Aorta (tissue), 5 donors: ENCODE results near the gene GP9. TPM values are rescaled to one million over a fixed set of nuclear protein-coding genes. Genes with fewer than 3 reads are reported as not detected.
A peak's percentile ranks its signal among the peaks of the same experiment; 100 is the strongest.
"Not testable (repeated sequence)": the region's sequence is repeated elsewhere in the genome, so short reads cannot be mapped to it uniquely, and the experiment has no call there.

Experiments used
- ATAC-seq: fragments of 200-7000 bp; cut with Tn5 transposase; one replicate; pipeline ENCODE4 v1.9.1; 2022; ENCODE audit warnings: moderate library complexity; ENCODE audit not compliant: low FRiP score
- DNase-seq, 2 donors: peaks; one replicate each; pipeline ENCODE4 v3.0.0-alpha.2; 2020
- H3K27ac ChIP-seq, 2 donors: one replicate each; pipeline ENCODE4 v1.5.1; 2013; ENCODE audit warnings: low read length in 2 of 2, mild to moderate bottlenecking in 2 of 2, moderate library complexity in 2 of 2, control low read depth in 1 of 2, inconsistent platforms in 1 of 2, low read depth in 1 of 2
- H3K27me3 ChIP-seq, 2 donors: one replicate each; pipeline ENCODE4 v1.6.1; 2013; ENCODE audit warnings: control low read depth in 1 of 2, low read length in 1 of 2, mild to moderate bottlenecking in 1 of 2, moderate library complexity in 1 of 2; ENCODE audit not compliant: insufficient read depth in 2 of 2, control insufficient read depth in 1 of 2
- H3K36me3 ChIP-seq, 2 donors: one replicate each; pipeline ENCODE4 v1.6.1; 2013; ENCODE audit warnings: control low read depth in 1 of 2, low read length in 1 of 2, mild to moderate bottlenecking in 1 of 2; ENCODE audit not compliant: insufficient read depth in 2 of 2, control insufficient read depth in 1 of 2
- H3K4me1 ChIP-seq, 2 donors: one replicate each; pipeline ENCODE4 v1.6.1; 2013; ENCODE audit warnings: low read length in 2 of 2, control low read depth in 1 of 2, mild to moderate bottlenecking in 1 of 2, moderate library complexity in 1 of 2; ENCODE audit not compliant: insufficient read depth in 2 of 2, control insufficient read depth in 1 of 2
- H3K4me3 ChIP-seq, 2 donors: one replicate each; pipeline ENCODE4 v1.5.1; 2013; ENCODE audit warnings: low read length in 2 of 2, control low read depth in 1 of 2, mild to moderate bottlenecking in 1 of 2
- H3K9me3 ChIP-seq: one replicate; pipeline ENCODE4 v1.6.1; 2013; ENCODE audit warnings: mild to moderate bottlenecking, low read length; ENCODE audit not compliant: control insufficient read depth
- WGBS, 2 donors: extraction: QIAGEN DNeasy Blood & Tissue Kit; methylation state at CpG; one replicate each; pipeline ENCODE4 v1.1.7; 2013; 5-methylcytosine and 5-hydroxymethylcytosine counted together
- intact Hi-C, 2 donors: fragments of 100-400 bp; cut with DNase I; formaldehyde crosslinking; loops; one replicate each; pipeline versions ENCODE4 v1.14.2 to v1.15.0; 2022
- polyA plus RNA-seq, 2 donors: library from polyadenylated mRNA; stranded (reverse); fragments of 200-250 nt; gene quantifications; one replicate each; pipeline ENCODE4 v1.2.3, GENCODE V29; 2013
- total RNA-seq, 2 donors: library from RNA; stranded (reverse); fragmentation: NEBNext Ultra II Directional; extraction: Animal tissue kit (Norgen Biotek cat#: 25700); gene quantifications; one replicate each; pipeline ENCODE4 v1.2.1, GENCODE V29; 2021
- donor health status: healthy with polysubstance abuse.
- donor health status: Bipolar disorder and iron deficiency.
- donor health status: DM: no; HTN: no; CAD: no.
- donor health status: DM: no; HTN: no; CAD: no.
- donor health status: DM: yes; HTN: yes; CAD: no.

Gene GP9
- total and polyA plus RNA-seq, 4 donors, result not detected

DNA sequence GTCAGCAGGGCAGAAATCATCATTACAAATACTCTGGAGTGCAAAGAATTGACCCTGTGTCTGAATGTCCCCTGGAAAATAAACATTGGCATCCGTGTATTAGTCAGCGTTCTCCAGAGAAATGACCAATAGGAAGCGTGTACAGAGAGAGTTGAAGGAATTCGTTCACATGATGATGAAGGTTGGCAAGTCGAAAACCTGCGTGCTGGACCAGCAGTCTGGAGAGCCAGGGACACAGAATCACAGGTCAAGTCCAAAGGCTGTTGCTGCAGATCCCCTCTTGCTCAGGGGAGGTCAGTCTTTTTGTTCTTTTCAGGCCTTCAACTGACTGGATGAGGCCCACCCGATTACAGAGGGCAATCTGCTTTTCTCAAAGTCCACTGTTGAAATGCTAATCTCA, 16.6 kb downstream of the GP9 start:
- Histone ChIP-seq H3K4me1 (no peaks in the 10 kb centered on the region), H3K9me3 (no peaks in the 10 kb centered on the region), H3K27ac (peak overlapping the region in 1 of 2 donors; percentile 3), H3K36me3 (no peaks in the 10 kb centered on the region), H3K27me3 (no peaks in the 10 kb centered on the region), H3K4me3 (no peak overlapping the region)
- no peak for ATAC-seq
- intact Hi-C loops, result no loop called here
- peak in 1 of 2 donors; percentile 24 for DNase-seq
- 39 to 45% methylated on average over 7 of the region's 7 CpGs for WGBS, 2 donors

DNA sequence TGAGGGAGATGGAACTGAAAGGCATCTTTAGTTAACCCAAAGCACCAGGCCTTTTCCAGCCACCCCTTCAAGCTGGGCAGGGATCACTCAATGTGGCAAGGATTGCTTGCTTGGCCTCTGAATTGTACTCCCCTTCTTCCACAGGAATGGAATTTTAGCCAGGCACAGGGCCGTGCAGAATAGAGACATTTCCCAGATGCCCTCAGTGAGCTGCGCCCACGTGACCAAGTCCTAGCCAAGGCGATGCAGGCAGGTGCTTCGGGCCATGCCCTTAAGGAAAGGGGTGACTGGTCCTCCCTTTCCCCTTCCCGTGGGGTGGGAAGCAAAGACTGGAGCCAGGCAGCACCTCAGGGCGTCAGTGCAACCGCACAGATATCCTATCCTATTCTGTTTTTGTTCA, 17.9 kb downstream of the GP9 start:
- intact Hi-C loops, result no loop called here
- DNase-seq (peak in 1 of 2 donors; percentile 29), ATAC-seq (no peak)
- Histone ChIP-seq H3K4me3 (no peak overlapping the region), H3K27ac (no peak overlapping the region), H3K27me3 (no peaks in the 10 kb centered on the region), H3K4me1 (no peaks in the 10 kb centered on the region), H3K9me3 (no peaks in the 10 kb centered on the region), H3K36me3 (no peaks in the 10 kb centered on the region)
- WGBS, 2 donors, result 53 to 71% methylated on average over 8 of the region's 8 CpGs

DNA sequence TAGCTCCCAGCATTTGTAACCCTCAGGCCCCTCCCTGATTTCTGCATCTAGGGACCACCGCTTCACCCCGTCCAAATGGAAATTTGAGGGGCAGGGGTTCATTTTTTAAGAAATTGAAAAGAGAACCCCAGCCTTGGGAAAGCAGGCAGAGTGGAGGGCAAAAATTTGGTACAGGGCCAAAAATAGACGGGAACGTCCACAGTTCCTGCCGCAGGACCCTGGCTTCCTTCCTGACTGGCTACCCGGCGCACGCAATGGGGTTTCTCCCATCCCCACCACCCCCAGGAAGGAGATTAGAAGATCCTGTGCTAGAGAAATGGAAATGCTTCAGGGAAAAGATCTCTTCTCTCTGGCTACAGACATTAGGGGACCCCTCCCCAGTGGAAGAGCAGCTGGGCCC, 20.9 kb downstream of the GP9 start:
- 48 to 53% methylated on average over 8 of the region's 8 CpGs for WGBS, 2 donors
- H3K4me1 ChIP-seq, result no peaks in the 10 kb centered on the region
- intact Hi-C loops, result no loop called here

DNA sequence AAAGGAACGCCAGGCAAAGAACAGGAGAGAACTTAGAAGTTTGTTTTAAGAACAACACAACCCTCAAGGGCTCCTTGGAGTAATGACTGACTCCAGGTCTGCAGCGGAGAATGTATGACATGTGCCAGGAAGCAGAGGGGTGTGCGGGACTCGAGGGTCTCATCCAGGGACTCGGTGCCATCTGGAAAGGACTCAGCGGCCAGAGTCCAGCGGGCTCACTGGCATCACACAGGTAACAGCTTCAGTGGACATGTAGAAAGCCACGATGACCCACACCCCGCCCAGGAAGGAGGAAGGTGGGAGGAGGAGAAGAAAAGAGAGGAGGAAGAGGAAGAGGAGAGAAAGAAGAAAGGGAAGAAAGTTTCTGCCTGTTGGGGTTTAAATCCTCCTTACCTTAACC, 21.4 kb downstream of the GP9 start:
- H3K9me3 ChIP-seq, result no peaks in the 10 kb centered on the region
- DNase-seq (no peak), ATAC-seq (no peak)
- no peaks in the 10 kb centered on the region for H3K36me3 ChIP-seq
- no peak overlapping the region for H3K27ac ChIP-seq
- H3K27me3 ChIP-seq, result no peaks in the 10 kb centered on the region
- no peaks in the 10 kb centered on the region for H3K4me1 ChIP-seq
- intact Hi-C loops, result no loop called here
- H3K4me3 ChIP-seq, result no peak overlapping the region
- WGBS, 2 donors, result 68 to 71% methylated on average over 9 of the region's 9 CpGs

More for the DNA sequence above, 20.9 kb downstream of the GP9 start:
- H3K4me3 ChIP-seq, result no peak overlapping the region
- DNase-seq (no peak), ATAC-seq (no peak)
- no peaks in the 10 kb centered on the region for H3K27me3 ChIP-seq
- no peaks in the 10 kb centered on the region for H3K9me3 ChIP-seq
- H3K27ac ChIP-seq, result no peak overlapping the region
- no peaks in the 10 kb centered on the region for H3K36me3 ChIP-seq

- H3K4me1 ChIP-seq, result peaks cover 0 to 3% of the 10 kb centered on the region in 2 donors
- DNase-seq (no peak), ATAC-seq (no peak)
- intact Hi-C loops, result no loop called here
- H3K27ac ChIP-seq, result no peak overlapping the region
- H3K4me3 ChIP-seq, result no peak overlapping the region
- no peaks in the 10 kb centered on the region for H3K36me3 ChIP-seq
- no peaks in the 10 kb centered on the region for H3K27me3 ChIP-seq
- H3K9me3 ChIP-seq, result no peaks in the 10 kb centered on the region
- 87 to 90% methylated on average over 6 of the region's 6 CpGs for WGBS, 2 donors
These were observed 23.9 kb downstream of the GP9 start for GRCh38 chr3:129084501-129084900.

- no peak overlapping the region for H3K4me3 ChIP-seq
- H3K27ac ChIP-seq, result no peak overlapping the region
- H3K4me1 ChIP-seq, result peaks cover 0 to 3% of the 10 kb centered on the region in 2 donors
- 93 to 94% methylated on average over 12 of the region's 12 CpGs for WGBS, 2 donors
- H3K36me3 ChIP-seq, result no peaks in the 10 kb centered on the region
- no peak for ATAC-seq
- H3K9me3 ChIP-seq, result no peaks in the 10 kb centered on the region
- H3K27me3 ChIP-seq, result no peaks in the 10 kb centered on the region
- DNase-seq, result peak in 1 of 2 donors; percentile 17
- intact Hi-C loops, result loop anchor here in 1 of 2 donors (5.0 kb wide), 1 partner anchor 33 kb away; no protein-coding TSS in a partner anchor
These were observed 24.7 kb downstream of the GP9 start for GRCh38 chr3:129085165-129085715.

GRCh38 chr3:129085818-129086217, 25.2 kb downstream of the GP9 start:
- peaks cover 0 to 3% of the 10 kb centered on the region in 2 donors for H3K4me1 ChIP-seq
- intact Hi-C loops, result loop anchor here (2.0 to 5.0 kb wide), 2 partner anchors 31 to 34 kb away; no protein-coding TSS in a partner anchor
- H3K4me3 ChIP-seq, result no peak overlapping the region
- WGBS, 2 donors, result 98% methylated on average over 4 of the region's 4 CpGs
- no peaks in the 10 kb centered on the region for H3K27me3 ChIP-seq
- no peak overlapping the region for H3K27ac ChIP-seq
- no peaks in the 10 kb centered on the region for H3K36me3 ChIP-seq
- DNase-seq (peak in 1 of 2 donors; percentile 33), ATAC-seq (no peak)
- H3K9me3 ChIP-seq, result no peaks in the 10 kb centered on the region

DNA sequence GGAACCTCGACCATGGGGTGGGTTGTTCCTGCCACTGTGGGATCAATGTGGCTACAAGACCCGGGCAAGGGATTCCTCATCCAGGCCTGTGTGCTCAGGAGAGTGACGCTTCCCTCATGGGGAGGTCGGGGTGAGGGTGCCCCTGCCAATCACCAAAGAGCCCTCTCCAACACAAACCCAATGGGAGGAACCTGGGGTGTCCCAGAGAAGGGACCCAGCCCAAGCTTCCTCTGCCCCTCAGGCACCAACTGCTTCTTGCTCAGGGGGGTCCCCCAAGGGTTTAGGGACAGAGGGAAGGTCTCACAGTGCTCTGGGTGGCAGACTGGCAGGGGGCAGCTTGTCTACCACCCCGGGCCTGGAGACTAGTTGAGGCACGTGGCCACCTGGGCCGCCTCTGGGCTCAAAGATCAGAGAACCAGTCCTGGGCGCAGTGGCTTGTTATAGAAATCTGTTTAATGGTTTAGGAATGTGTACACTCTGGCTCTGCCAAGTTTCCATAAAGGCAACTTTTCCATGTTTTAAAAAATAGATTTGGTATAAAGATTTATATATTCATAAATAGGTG, 26.6 kb downstream of the GP9 start:
- 26 to 27% methylated on average over 8 of the region's 8 CpGs for WGBS, 2 donors
- peaks cover 0 to 3% of the 10 kb centered on the region in 2 donors for H3K4me1 ChIP-seq
- no peaks in the 10 kb centered on the region for H3K27me3 ChIP-seq
- H3K9me3 ChIP-seq, result no peaks in the 10 kb centered on the region
- H3K4me3 ChIP-seq, result no peak overlapping the region
- DNase-seq (peak; percentile 79 to 86), ATAC-seq (peak; percentile 83)
- peak overlapping the region; percentile 15 to 99 for H3K27ac ChIP-seq
- no peaks in the 10 kb centered on the region for H3K36me3 ChIP-seq
- intact Hi-C loops, result loop anchor here (2.0 to 5.0 kb wide), 2 partner anchors 32 to 35 kb away; no protein-coding TSS in a partner anchor

DNA sequence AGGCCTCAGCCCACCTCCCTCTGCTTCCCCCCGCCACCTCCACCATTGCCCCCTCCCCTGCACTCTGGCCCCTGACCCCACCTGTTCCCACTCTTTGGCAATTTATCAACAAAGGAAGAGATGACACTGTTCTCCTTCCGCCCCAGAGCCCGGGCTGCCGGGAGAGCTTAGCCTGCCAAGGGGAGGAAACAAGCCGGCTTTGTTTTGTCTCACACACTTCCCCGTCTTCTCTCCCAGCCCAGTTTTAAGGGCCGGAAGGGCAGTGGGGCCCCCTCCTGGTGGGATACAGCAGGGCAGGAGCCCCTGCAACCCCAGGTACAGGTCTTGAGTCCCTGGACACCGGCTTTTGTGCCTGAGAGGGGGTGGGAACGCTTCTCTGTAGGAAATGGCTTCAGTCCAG, 27.3 kb downstream of the GP9 start:
- H3K9me3 ChIP-seq, H3K27ac ChIP-seq, H3K36me3 ChIP-seq, H3K4me1 ChIP-seq, H3K4me3 ChIP-seq, H3K27me3 ChIP-seq: not testable (repeated sequence)
- intact Hi-C loops, result loop anchor here (2.0 to 5.0 kb wide), 2 partner anchors 33 to 36 kb away; no protein-coding TSS in a partner anchor
- ATAC-seq (peak; percentile 91), DNase-seq (peak in 1 of 2 donors; percentile 58)
- 0% methylated on average over 1 to 7 of the region's 9 CpGs for WGBS, 2 donors
